ENCODE results near the gene USP15. TPM values are rescaled to one million over a fixed set of nuclear protein-coding genes. Genes with fewer than 3 reads are reported as not detected.
A peak's percentile ranks its signal among the peaks of the same experiment; 100 is the strongest.

Gene USP15
- total RNA-seq, 2 experiments from 2014 or later = 159 to 160 TPM

GRCh38 chr12:62269464-62270228 lies 9.4 kb downstream of the USP15 start:
- CTCF ChIA-PET = no interaction called here
- H3K36me3 Mint-ChIP-seq (ENCODE audit: low read depth) = peaks cover 46% of the 10 kb centered on the region
- no peaks in the 10 kb centered on the region for H3K9me3 Mint-ChIP-seq (ENCODE audit: insufficient read depth)
- ATAC-seq (no peak), DNase-seq (no peak)
- H3K4me3 Mint-ChIP-seq = no peak overlapping the region
- POLR2A ChIA-PET = no interaction called here
- peaks cover 81% of the 10 kb centered on the region for H3K4me1 Mint-ChIP-seq (ENCODE audit: low read depth)
- no peaks in the 10 kb centered on the region for H3K27me3 Mint-ChIP-seq (ENCODE audit: low read depth)
- no peak overlapping the region for H3K27ac Mint-ChIP-seq

- ATAC-seq = no peak
- POLR2A ChIA-PET = no interaction called here
- Mint-ChIP-seq H3K9me3 (ENCODE audit: insufficient read depth) (no peaks in the 10 kb centered on the region), H3K4me1 (ENCODE audit: low read depth) (peaks cover 82% of the 10 kb centered on the region), H3K36me3 (ENCODE audit: low read depth) (peaks cover 47% of the 10 kb centered on the region), H3K4me3 (peak overlapping the region; percentile 16), H3K27me3 (ENCODE audit: low read depth) (no peaks in the 10 kb centered on the region), H3K27ac (no peak overlapping the region)
- CTCF ChIA-PET = no interaction called here
- no peak for DNase-seq
Observed at GRCh38 chr12:62270384-62270783, 10.2 kb downstream of the USP15 start.

- H3K4me3 Mint-ChIP-seq = no peak overlapping the region
- no peak overlapping the region for H3K27ac Mint-ChIP-seq
- DNase-seq = no peak
- H3K4me1 Mint-ChIP-seq (ENCODE audit: low read depth) = peaks cover 81% of the 10 kb centered on the region
- ChIA-PET POLR2A (no interaction called here), CTCF (no interaction called here)
- H3K9me3 Mint-ChIP-seq (ENCODE audit: insufficient read depth) = no peaks in the 10 kb centered on the region
- H3K36me3 Mint-ChIP-seq (ENCODE audit: low read depth) = peaks cover 49% of the 10 kb centered on the region
- no peak for ATAC-seq
- no peaks in the 10 kb centered on the region for H3K27me3 Mint-ChIP-seq (ENCODE audit: low read depth)
Observed at GRCh38 chr12:62270872-62271271, 10.7 kb downstream of the USP15 start.

GRCh38 chr12:62272936-62273552 lies 12.8 kb downstream of the USP15 start:
- POLR2A ChIA-PET = no interaction called here
- H3K27me3 Mint-ChIP-seq (ENCODE audit: low read depth) = no peaks in the 10 kb centered on the region
- no peaks in the 10 kb centered on the region for H3K9me3 Mint-ChIP-seq (ENCODE audit: insufficient read depth)
- peaks cover 46% of the 10 kb centered on the region for H3K36me3 Mint-ChIP-seq (ENCODE audit: low read depth)
- H3K27ac Mint-ChIP-seq = no peak overlapping the region
- ATAC-seq (no peak), DNase-seq (no peak)
- H3K4me1 Mint-ChIP-seq (ENCODE audit: low read depth) = peaks cover 74% of the 10 kb centered on the region
- H3K4me3 Mint-ChIP-seq = no peak overlapping the region
- CTCF ChIA-PET = interaction anchor here (2.0 kb wide), 1 partner anchor 162 kb away, joined by 4 read pairs; no protein-coding TSS in a partner anchor

GRCh38 chr12:62273724-62274380 lies 13.6 kb downstream of the USP15 start:
- no peak overlapping the region for H3K27ac Mint-ChIP-seq
- peak overlapping the region; percentile 30 for H3K4me3 Mint-ChIP-seq
- no peaks in the 10 kb centered on the region for H3K27me3 Mint-ChIP-seq (ENCODE audit: low read depth)
- ChIA-PET POLR2A (no interaction called here), CTCF (interaction anchor here (1.1 to 2.0 kb wide), 2 partner anchors 14 to 162 kb away, joined by 3 to 4 read pairs; no protein-coding TSS in a partner anchor)
- ATAC-seq (no peak), DNase-seq (no peak)
- peaks cover 66% of the 10 kb centered on the region for H3K4me1 Mint-ChIP-seq (ENCODE audit: low read depth)
- H3K36me3 Mint-ChIP-seq (ENCODE audit: low read depth) = peaks cover 43% of the 10 kb centered on the region
- no peaks in the 10 kb centered on the region for H3K9me3 Mint-ChIP-seq (ENCODE audit: insufficient read depth)

GRCh38 chr12:62278022-62278421 lies 17.8 kb downstream of the USP15 start:
- no peak overlapping the region for H3K4me3 Mint-ChIP-seq
- CTCF ChIA-PET = no interaction called here
- peaks cover 52% of the 10 kb centered on the region for H3K36me3 Mint-ChIP-seq (ENCODE audit: low read depth)
- no peak overlapping the region for H3K27ac Mint-ChIP-seq
- DNase-seq (no peak), ATAC-seq (no peak)
- no peaks in the 10 kb centered on the region for H3K27me3 Mint-ChIP-seq (ENCODE audit: low read depth)
- no peaks in the 10 kb centered on the region for H3K9me3 Mint-ChIP-seq (ENCODE audit: insufficient read depth)
- POLR2A ChIA-PET = no interaction called here
- H3K4me1 Mint-ChIP-seq (ENCODE audit: low read depth) = peaks cover 70% of the 10 kb centered on the region

- ChIA-PET CTCF (no interaction called here), POLR2A (no interaction called here)
- ATAC-seq (no peak), DNase-seq (no peak)
- Mint-ChIP-seq H3K9me3 (ENCODE audit: insufficient read depth) (no peaks in the 10 kb centered on the region), H3K4me3 (no peak overlapping the region), H3K36me3 (ENCODE audit: low read depth) (peaks cover 51% of the 10 kb centered on the region), H3K27ac (no peak overlapping the region), H3K4me1 (ENCODE audit: low read depth) (peaks cover 67% of the 10 kb centered on the region), H3K27me3 (ENCODE audit: low read depth) (no peaks in the 10 kb centered on the region)
Observed at GRCh38 chr12:62279058-62279457, 18.9 kb downstream of the USP15 start.

GRCh38 chr12:62279961-62280360 lies 19.8 kb downstream of the USP15 start:
- ATAC-seq (no peak), DNase-seq (no peak)
- ChIA-PET CTCF (interaction anchor here (0.9 kb wide), 1 partner anchor 20 kb away, joined by 3 read pairs; no protein-coding TSS in a partner anchor), POLR2A (interaction anchor here (0.7 kb wide), 1 partner anchor 13 kb away, joined by 3 read pairs; no protein-coding TSS in a partner anchor)
- Mint-ChIP-seq H3K9me3 (ENCODE audit: insufficient read depth) (no peaks in the 10 kb centered on the region), H3K4me1 (ENCODE audit: low read depth) (peaks cover 66% of the 10 kb centered on the region), H3K27me3 (ENCODE audit: low read depth) (no peaks in the 10 kb centered on the region), H3K36me3 (ENCODE audit: low read depth) (peaks cover 53% of the 10 kb centered on the region), H3K27ac (peak overlapping the region; percentile 7), H3K4me3 (no peak overlapping the region)

GRCh38 chr12:62282057-62282774 lies 22.0 kb downstream of the USP15 start:
- peaks cover 11% of the 10 kb centered on the region for H3K9me3 Mint-ChIP-seq (ENCODE audit: insufficient read depth)
- CTCF ChIA-PET = no interaction called here
- peaks cover 59% of the 10 kb centered on the region for H3K36me3 Mint-ChIP-seq (ENCODE audit: low read depth)
- peak overlapping the region; percentile 9 for H3K27ac Mint-ChIP-seq
- no peaks in the 10 kb centered on the region for H3K27me3 Mint-ChIP-seq (ENCODE audit: low read depth)
- peak overlapping the region; percentile 5 for H3K4me3 Mint-ChIP-seq
- no peak for DNase-seq
- peaks cover 67% of the 10 kb centered on the region for H3K4me1 Mint-ChIP-seq (ENCODE audit: low read depth)
- ATAC-seq = no peak
- POLR2A ChIA-PET = no interaction called here

- Mint-ChIP-seq H3K27me3 (ENCODE audit: low read depth) (no peaks in the 10 kb centered on the region), H3K27ac (no peak overlapping the region), H3K9me3 (ENCODE audit: insufficient read depth) (peaks cover 19% of the 10 kb centered on the region), H3K4me1 (ENCODE audit: low read depth) (peaks cover 78% of the 10 kb centered on the region), H3K36me3 (ENCODE audit: low read depth) (peaks cover 69% of the 10 kb centered on the region), H3K4me3 (no peak overlapping the region)
- no peak for ATAC-seq
- ChIA-PET CTCF (no interaction called here), POLR2A (no interaction called here)
- no peak for DNase-seq
Observed at GRCh38 chr12:62284749-62285148, 24.5 kb downstream of the USP15 start.

GRCh38 chr12:62285284-62285683 lies 25.1 kb downstream of the USP15 start:
- H3K27me3 Mint-ChIP-seq (ENCODE audit: low read depth) = no peaks in the 10 kb centered on the region
- ChIA-PET POLR2A (no interaction called here), CTCF (no interaction called here)
- ATAC-seq (no peak), DNase-seq (no peak)
- H3K4me1 Mint-ChIP-seq (ENCODE audit: low read depth) = peaks cover 79% of the 10 kb centered on the region
- no peak overlapping the region for H3K27ac Mint-ChIP-seq
- no peak overlapping the region for H3K4me3 Mint-ChIP-seq
- H3K9me3 Mint-ChIP-seq (ENCODE audit: insufficient read depth) = peaks cover 25% of the 10 kb centered on the region
- peaks cover 69% of the 10 kb centered on the region for H3K36me3 Mint-ChIP-seq (ENCODE audit: low read depth)

GRCh38 chr12:62288328-62288727 lies 28.1 kb downstream of the USP15 start:
- no peaks in the 10 kb centered on the region for H3K27me3 Mint-ChIP-seq (ENCODE audit: low read depth)
- DNase-seq (no peak), ATAC-seq (no peak)
- POLR2A ChIA-PET = no interaction called here
- CTCF ChIA-PET = interaction anchor here (1.3 kb wide), 1 partner anchor 10 kb away, joined by 4 read pairs; no protein-coding TSS in a partner anchor
- peaks cover 81% of the 10 kb centered on the region for H3K4me1 Mint-ChIP-seq (ENCODE audit: low read depth)
- peaks cover 36% of the 10 kb centered on the region for H3K9me3 Mint-ChIP-seq (ENCODE audit: insufficient read depth)
- H3K36me3 Mint-ChIP-seq (ENCODE audit: low read depth) = peaks cover 75% of the 10 kb centered on the region
- H3K4me3 Mint-ChIP-seq = no peak overlapping the region
- no peak overlapping the region for H3K27ac Mint-ChIP-seq
